H9 (cell line): ENCODE measurements around the gene OSGIN1. TPM values are rescaled to one million over a fixed set of nuclear protein-coding genes. Genes with fewer than 3 reads are reported as not detected.

Source experiments
- DNase-seq: peaks from one replicate; pipeline ENCODE4 v3.0.0-alpha.2; 2017
- H2AFZ ChIP-seq: one replicate; pipeline ENCODE4 v1.6.1; 2013; ENCODE audit warnings: mild to moderate bottlenecking, low read length, control low read depth, moderate library complexity
- H2AK5ac ChIP-seq: 2 replicates; pipeline ENCODE4 v1.6.1; 2013; ENCODE audit warnings: low read length, control low read depth, mixed read lengths; ENCODE audit not compliant: insufficient read length
- H2BK120ac ChIP-seq: one replicate; pipeline ENCODE4 v1.6.1; 2013; ENCODE audit warnings: low read depth, mild to moderate bottlenecking, low read length, control low read depth, inconsistent platforms; ENCODE audit not compliant: poor library complexity, severe bottlenecking
- H2BK12ac ChIP-seq: 2 replicates; pipeline ENCODE4 v1.6.1; 2013; ENCODE audit warnings: low read length, control low read depth, mixed read lengths, low read depth; ENCODE audit not compliant: insufficient read length
- H2BK15ac ChIP-seq: 2 replicates; pipeline ENCODE4 v1.6.1; 2013; ENCODE audit warnings: low read depth, low read length, control low read depth
- H2BK20ac ChIP-seq: one replicate; pipeline ENCODE4 v1.6.1; 2013; ENCODE audit warnings: low read depth, mild to moderate bottlenecking, low read length, control low read depth, inconsistent platforms; ENCODE audit not compliant: poor library complexity, severe bottlenecking
- H2BK5ac ChIP-seq: 2 replicates; pipeline ENCODE4 v1.6.1; 2013; ENCODE audit warnings: low read length, control low read depth, mixed read lengths; ENCODE audit not compliant: insufficient read length
- H3K14ac ChIP-seq: 2 replicates; pipeline ENCODE4 v1.6.1; 2013; ENCODE audit warnings: low read length, control low read depth; ENCODE audit not compliant: insufficient read depth
- H3K18ac ChIP-seq: 2 replicates; pipeline ENCODE4 v1.6.1; 2013; ENCODE audit warnings: low read depth, mild to moderate bottlenecking, mixed read lengths, low read length, control low read depth; ENCODE audit not compliant: insufficient read length
- H3K23ac ChIP-seq: 2 replicates; pipeline ENCODE4 v1.6.1; 2013; ENCODE audit warnings: low read length, control low read depth, mixed read lengths, low read depth; ENCODE audit not compliant: insufficient read length
- H3K23me2 ChIP-seq: 2 replicates; pipeline ENCODE4 v1.6.1; 2013; ENCODE audit warnings: low read depth, mild to moderate bottlenecking, mixed read lengths, low read length, control low read depth; ENCODE audit not compliant: insufficient read length, poor library complexity, severe bottlenecking
- H3K27ac ChIP-seq: 2 replicates; pipeline ENCODE4 v1.5.1; 2013; ENCODE audit warnings: low read length, control low read depth, mixed read lengths, low read depth; ENCODE audit not compliant: insufficient read length
- H3K27me3 ChIP-seq: 2 replicates; pipeline ENCODE4 v1.6.1; 2013; ENCODE audit warnings: low read length, control low read depth, inconsistent platforms; ENCODE audit not compliant: insufficient read depth
- H3K4ac ChIP-seq: 2 replicates; pipeline ENCODE4 v1.6.1; 2013; ENCODE audit warnings: low read depth, mild to moderate bottlenecking, control low read depth, inconsistent platforms, low read length, moderate library complexity
- H3K4me1 ChIP-seq: 2 replicates; pipeline ENCODE4 v1.6.1; 2013; ENCODE audit warnings: low read length, control low read depth, inconsistent platforms; ENCODE audit not compliant: insufficient read depth
- H3K4me2 ChIP-seq: 2 replicates; pipeline ENCODE4 v1.6.1; 2013; ENCODE audit warnings: low read length, control low read depth, mixed read lengths; ENCODE audit not compliant: insufficient read length, insufficient read depth
- H3K56ac ChIP-seq: 2 replicates; pipeline ENCODE4 v1.6.1; 2013; ENCODE audit warnings: low read depth, mild to moderate bottlenecking, mixed read lengths, low read length, control low read depth; ENCODE audit not compliant: insufficient read length
- H3K79me1 ChIP-seq: 2 replicates; pipeline ENCODE4 v1.6.1; 2013; ENCODE audit warnings: low read depth, mild to moderate bottlenecking, moderate library complexity, low read length, control low read depth, inconsistent platforms; ENCODE audit not compliant: insufficient read depth, poor library complexity, severe bottlenecking
- H3K79me2 ChIP-seq: 2 replicates; pipeline ENCODE4 v1.6.1; 2013; ENCODE audit warnings: low read length, control low read depth, inconsistent platforms; ENCODE audit not compliant: insufficient read depth
- H3K9ac ChIP-seq: 2 replicates; pipeline ENCODE4 v1.6.1; 2013; ENCODE audit warnings: low read length, control low read depth, mixed read lengths; ENCODE audit not compliant: insufficient read length; ENCODE audit errors: extremely low read depth
- H3K9me3 ChIP-seq: one replicate; pipeline ENCODE4 v1.6.1; 2013; ENCODE audit warnings: low read depth, low read length, inconsistent platforms; ENCODE audit not compliant: control insufficient read depth
- H3T11ph ChIP-seq: one replicate; pipeline ENCODE4 v1.6.1; 2013; ENCODE audit warnings: mild to moderate bottlenecking, low read length, control low read depth, inconsistent platforms
- H4K20me1 ChIP-seq: one replicate; pipeline ENCODE4 v1.6.1; 2013; ENCODE audit not compliant: control insufficient read depth, insufficient read length, insufficient read depth
- H4K5ac ChIP-seq: 2 replicates; pipeline ENCODE4 v1.6.1; 2013; ENCODE audit warnings: low read depth, mild to moderate bottlenecking, mixed read lengths, low read length, control low read depth; ENCODE audit not compliant: insufficient read length
- H4K8ac ChIP-seq: replicated peaks from 2 replicates; pipeline ENCODE4 v1.6.1; 2013; ENCODE audit warnings: low read length, control low read depth, mixed read lengths, low read depth; ENCODE audit not compliant: insufficient read length
- H4K91ac ChIP-seq: 2 replicates; pipeline ENCODE4 v1.6.1; 2013; ENCODE audit warnings: low read depth, mild to moderate bottlenecking, moderate library complexity, mixed read lengths, low read length, control low read depth; ENCODE audit not compliant: insufficient read length
- H3K27ac Mint-ChIP-seq, 3 experiments: 2 replicates in 2 of 3; 3 replicates in 1 of 3; pipeline ENCODE4 v1.8.0; 2020 to 2021; ENCODE audit warnings: mixed read lengths in 3 of 3, mild to moderate bottlenecking in 1 of 3, moderate library complexity in 1 of 3
- H3K27me3 Mint-ChIP-seq: 2 replicates; pipeline ENCODE4 v1.8.0; 2021; ENCODE audit warnings: low read depth, mild to moderate bottlenecking, moderate library complexity, mixed read lengths
- H3K36me3 Mint-ChIP-seq, 3 experiments: 2 replicates in 2 of 3; 3 replicates in 1 of 3; pipeline ENCODE4 v1.8.0; 2020 to 2021; ENCODE audit warnings: low read depth in 3 of 3, mixed read lengths in 3 of 3; ENCODE audit not compliant: insufficient read depth in 1 of 3
- H3K4me1 Mint-ChIP-seq, 2 experiments: 2 replicates each; pipeline ENCODE4 v1.8.0; 2020; ENCODE audit warnings: mixed read lengths in 2 of 2
- H3K4me3 Mint-ChIP-seq, 2 experiments: 2 replicates in 1 of 2; 3 replicates in 1 of 2; pipeline ENCODE4 v1.8.0; 2020 to 2021; ENCODE audit warnings: mild to moderate bottlenecking in 2 of 2, mixed read lengths in 2 of 2, moderate library complexity in 1 of 2
- H3K9me3 Mint-ChIP-seq, 2 experiments: 2 replicates in 1 of 2; 3 replicates in 1 of 2; pipeline ENCODE4 v1.8.0; 2020; ENCODE audit warnings: mild to moderate bottlenecking in 2 of 2, mixed read lengths in 2 of 2, moderate library complexity in 1 of 2
- CTCF ChIP-seq: fragments of 200-600 bp; sonication (generic); conservative IDR thresholded peaks from 3 replicates; pipeline ENCODE4 v1.8.0; 2021; ENCODE audit warnings: antibody characterized with exemption, mild to moderate bottlenecking
- WGBS: extraction: QIAGEN DNeasy Blood & Tissue Kit; methylation state at CpG from one replicate; pipeline ENCODE4 v1.1.7; 2013; ENCODE audit warnings: missing lambda C conversion rate, low lambda C conversion rate, mixed read lengths; ENCODE audit not compliant: insufficient read length; ENCODE audit errors: extremely low coverage; 5-methylcytosine and 5-hydroxymethylcytosine counted together
- total RNA-seq: library from RNA; stranded (reverse); gene quantifications from 2 replicates; pipeline ENCODE4 v1.2.1, GENCODE V29; 2021

Gene OSGIN1
- total RNA-seq, 1 experiment from 2014 or later: 0.63 TPM

- WGBS: no CpG with 5 or more reads among the region's 5 CpGs
Measured at GRCh38 chr16:83978401-83978904, 25.4 kb downstream of the OSGIN1 start.

More at GRCh38 chr16:83978401-83978904, 25.4 kb downstream of the OSGIN1 start:
- Histone ChIP-seq H2BK20ac (no peak overlapping the region), H2AK5ac (no peak overlapping the region), H2AFZ (no peak overlapping the region), H2BK120ac (no peak overlapping the region), H3K4ac (no peak overlapping the region), H4K91ac (no peak overlapping the region), H2BK15ac (no peak overlapping the region), H3K23me2 (no peaks in the 10 kb centered on the region), H3T11ph (no peak overlapping the region), H3K56ac (no peak overlapping the region), H4K5ac (no peak overlapping the region), H4K8ac (no peak overlapping the region), H3K23ac (no peak overlapping the region), H2BK12ac (no peak overlapping the region), H3K27ac (no peak overlapping the region), H3K4me2 (no peak overlapping the region), H4K20me1 (no peaks in the 10 kb centered on the region), H3K4me1 (no peaks in the 10 kb centered on the region), H2BK5ac (no peak overlapping the region), H3K79me2 (no peaks in the 10 kb centered on the region), H3K79me1 (no peaks in the 10 kb centered on the region), H3K18ac (no peak overlapping the region), H3K27me3 (no peaks in the 10 kb centered on the region), H3K9me3 (peaks cover 11% of the 10 kb centered on the region), H3K14ac (no peak overlapping the region), H3K9ac (no peak overlapping the region)
- no peak for TF ChIP-seq CTCF
- Mint-ChIP-seq H3K36me3 (peaks cover 21 to 40% (median 25%) of the 10 kb centered on the region in 3 experiments), H3K9me3 (peaks cover 20 to 21% of the 10 kb centered on the region in 2 experiments), H3K4me3 (no peak overlapping the region), H3K4me1 (peaks cover 35 to 58% of the 10 kb centered on the region in 2 experiments), H3K27ac (peak overlapping the region in 2 of 3 experiments; percentile 81 to 86; a peak in 2 of 7 replicates), H3K27me3 (peaks cover 26% of the 10 kb centered on the region)
- no peak for DNase-seq
